Endothelial cell (in vitro differentiated cells): ENCODE results near the gene IGF2R. TPM values are rescaled to one million over a fixed set of nuclear protein-coding genes. Genes with fewer than 3 reads are reported as not detected.

Experiments used
- DNase-seq: peaks from one replicate; pipeline ENCODE4 v3.0.0; 2021; ENCODE audit warnings: low spot score
- H3K27ac Mint-ChIP-seq: one replicate; pipeline ENCODE4 v1.8.0; 2021; ENCODE audit warnings: mixed read lengths, inconsistent platforms; ENCODE audit not compliant: unreplicated experiment
- H3K27me3 Mint-ChIP-seq: one replicate; pipeline ENCODE4 v1.8.0; 2021; ENCODE audit warnings: mild to moderate bottlenecking, moderate library complexity, mixed read lengths, inconsistent platforms; ENCODE audit not compliant: unreplicated experiment
- H3K36me3 Mint-ChIP-seq: one replicate; pipeline ENCODE4 v1.8.0; 2021; ENCODE audit warnings: mild to moderate bottlenecking, low read depth, mixed read lengths, inconsistent platforms; ENCODE audit not compliant: unreplicated experiment
- H3K4me1 Mint-ChIP-seq: one replicate; pipeline ENCODE4 v1.8.0; 2021; ENCODE audit warnings: mild to moderate bottlenecking, mixed read lengths, inconsistent platforms; ENCODE audit not compliant: unreplicated experiment
- H3K4me3 Mint-ChIP-seq: one replicate; pipeline ENCODE4 v1.8.0; 2021; ENCODE audit warnings: mild to moderate bottlenecking, mixed read lengths, inconsistent platforms; ENCODE audit not compliant: unreplicated experiment
- H3K9me3 Mint-ChIP-seq: one replicate; pipeline ENCODE4 v1.8.0; 2021; ENCODE audit warnings: mixed read lengths, inconsistent platforms; ENCODE audit not compliant: unreplicated experiment
- total RNA-seq: library from RNA; stranded (reverse); fragmentation: NEBNext Ultra II Directional; extraction: Animal tissue kit (Norgen Biotek cat#: 25700); gene quantifications from one replicate; pipeline ENCODE4 v1.2.1, GENCODE V29; 2021; ENCODE audit not compliant: unreplicated experiment
- TF ChIP-seq, protein P1 (sequence below): fragments of 200-600 bp; sonication (generic); IDR thresholded peaks from one replicate; pipeline ENCODE4 v1.5.0; 2021; ENCODE audit warnings: antibody characterized with exemption; ENCODE audit not compliant: unreplicated experiment

IGF2R gene
- total RNA-seq, 1 donor from 2014 or later = 108 TPM

DNA sequence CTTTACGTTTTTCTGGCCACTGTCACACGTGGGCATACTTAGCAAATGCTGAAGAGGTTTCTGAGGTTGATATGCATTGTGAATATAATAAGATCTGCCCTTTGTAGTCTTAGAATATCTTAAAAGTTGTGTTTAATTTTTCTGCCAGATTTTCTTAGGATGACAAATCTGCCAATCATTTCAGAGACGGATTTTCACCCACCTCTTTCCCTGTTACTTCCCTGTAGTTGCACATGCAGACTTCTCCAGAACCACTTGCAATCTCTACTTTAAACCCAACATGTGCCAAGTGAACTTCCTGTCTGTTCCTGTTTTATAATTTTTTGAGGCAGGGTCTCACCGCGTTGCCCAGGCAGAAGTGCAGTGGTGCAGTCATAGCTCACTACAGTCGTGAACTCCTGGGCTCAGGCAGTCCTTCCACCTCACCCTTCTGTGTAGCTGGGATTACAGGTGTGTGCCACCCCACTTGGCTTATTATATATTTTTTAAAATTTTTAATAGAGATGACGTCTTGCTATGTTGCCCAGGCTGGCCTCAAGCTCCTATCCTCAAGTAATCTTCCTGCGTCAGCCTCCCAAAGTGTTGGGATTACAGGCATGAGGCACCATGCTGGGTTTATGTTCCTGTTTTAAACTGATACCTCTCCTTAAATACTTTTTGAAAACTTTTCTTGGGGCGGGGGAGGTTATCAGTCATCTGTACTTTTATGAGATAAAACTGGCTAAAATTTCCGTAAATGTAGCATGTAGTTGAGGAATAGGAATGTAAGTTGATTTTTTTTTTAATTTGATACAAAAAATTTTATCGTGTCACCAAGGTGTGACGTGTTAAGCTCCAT lies 2.7 kb downstream of the IGF2R start:
- peaks cover 40% of the 10 kb centered on the region for H3K4me1 Mint-ChIP-seq
- no peak for DNase-seq
- peaks cover 6% of the 10 kb centered on the region for H3K36me3 Mint-ChIP-seq
- TF ChIP-seq, protein P1, sequence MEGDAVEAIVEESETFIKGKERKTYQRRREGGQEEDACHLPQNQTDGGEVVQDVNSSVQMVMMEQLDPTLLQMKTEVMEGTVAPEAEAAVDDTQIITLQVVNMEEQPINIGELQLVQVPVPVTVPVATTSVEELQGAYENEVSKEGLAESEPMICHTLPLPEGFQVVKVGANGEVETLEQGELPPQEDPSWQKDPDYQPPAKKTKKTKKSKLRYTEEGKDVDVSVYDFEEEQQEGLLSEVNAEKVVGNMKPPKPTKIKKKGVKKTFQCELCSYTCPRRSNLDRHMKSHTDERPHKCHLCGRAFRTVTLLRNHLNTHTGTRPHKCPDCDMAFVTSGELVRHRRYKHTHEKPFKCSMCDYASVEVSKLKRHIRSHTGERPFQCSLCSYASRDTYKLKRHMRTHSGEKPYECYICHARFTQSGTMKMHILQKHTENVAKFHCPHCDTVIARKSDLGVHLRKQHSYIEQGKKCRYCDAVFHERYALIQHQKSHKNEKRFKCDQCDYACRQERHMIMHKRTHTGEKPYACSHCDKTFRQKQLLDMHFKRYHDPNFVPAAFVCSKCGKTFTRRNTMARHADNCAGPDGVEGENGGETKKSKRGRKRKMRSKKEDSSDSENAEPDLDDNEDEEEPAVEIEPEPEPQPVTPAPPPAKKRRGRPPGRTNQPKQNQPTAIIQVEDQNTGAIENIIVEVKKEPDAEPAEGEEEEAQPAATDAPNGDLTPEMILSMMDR = no peak
- no peak overlapping the region for H3K27ac Mint-ChIP-seq
- no peaks in the 10 kb centered on the region for H3K9me3 Mint-ChIP-seq
- peak overlapping the region; percentile 60 for H3K4me3 Mint-ChIP-seq
- peaks cover 14% of the 10 kb centered on the region for H3K27me3 Mint-ChIP-seq

DNA sequence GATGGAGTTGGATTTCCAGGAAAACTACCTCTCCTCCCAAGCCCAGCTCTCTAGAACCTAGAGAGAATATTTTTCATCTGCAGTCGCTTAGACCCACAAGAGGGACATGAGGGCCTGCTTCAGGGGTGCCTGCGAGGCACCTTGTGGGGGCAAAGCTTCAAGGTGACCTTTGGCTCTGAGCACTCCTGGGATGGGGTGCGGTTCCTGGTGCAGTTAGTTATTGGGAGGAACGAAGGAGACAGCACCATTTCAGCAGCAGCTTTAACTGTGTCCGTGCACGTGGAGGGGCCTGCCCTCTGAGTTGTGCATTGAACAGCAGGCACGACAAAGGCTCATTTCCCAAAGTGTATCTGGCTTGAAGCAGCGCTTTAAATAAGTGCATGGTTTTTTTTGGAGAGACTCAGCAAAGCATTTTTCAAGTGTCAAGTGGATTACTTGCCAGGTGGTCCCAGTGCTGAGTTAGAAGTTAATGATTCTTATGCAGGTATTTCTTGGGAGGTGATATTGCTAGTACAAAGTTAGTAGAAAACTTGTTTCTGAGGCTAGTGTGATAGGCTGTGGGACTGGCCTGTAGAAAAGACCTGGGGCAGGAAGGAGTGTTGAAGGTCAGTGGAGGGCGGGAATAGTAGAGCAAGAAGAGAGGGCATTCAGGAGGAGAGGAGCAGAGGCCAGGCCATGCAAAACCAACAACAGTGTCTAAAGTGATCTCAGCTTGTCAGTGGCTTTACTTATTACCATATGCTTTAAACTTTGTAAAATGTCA lies 3.8 kb downstream of the IGF2R start:
- peaks cover 6% of the 10 kb centered on the region for H3K36me3 Mint-ChIP-seq
- H3K27me3 Mint-ChIP-seq = peaks cover 13% of the 10 kb centered on the region
- no peak for DNase-seq
- no peak overlapping the region for H3K27ac Mint-ChIP-seq
- H3K4me3 Mint-ChIP-seq = no peak overlapping the region
- H3K9me3 Mint-ChIP-seq = no peaks in the 10 kb centered on the region
- H3K4me1 Mint-ChIP-seq = peaks cover 49% of the 10 kb centered on the region
- TF ChIP-seq, protein P1 = no peak

DNA sequence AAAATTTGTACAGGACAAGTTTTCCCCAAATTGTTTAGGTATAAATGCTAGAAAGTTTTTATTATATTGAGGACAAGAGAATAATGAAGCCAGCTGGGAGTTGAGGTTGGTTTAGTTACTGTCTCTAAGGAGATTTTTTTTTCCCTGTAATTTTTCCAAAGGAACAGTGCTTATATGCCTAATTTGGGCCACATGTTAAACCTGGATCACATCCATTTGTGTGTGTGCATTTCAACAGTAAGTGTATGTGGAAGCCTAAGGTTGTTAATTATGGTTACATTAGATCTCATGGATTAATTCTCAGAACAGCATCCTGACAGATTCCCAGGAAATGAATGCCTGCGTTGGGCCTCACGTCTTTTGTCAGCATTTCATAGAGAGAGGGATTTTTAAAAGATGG lies 4.5 kb downstream of the IGF2R start:
- no peak for DNase-seq
- Mint-ChIP-seq H3K4me1 (peaks cover 55% of the 10 kb centered on the region), H3K4me3 (no peak overlapping the region), H3K36me3 (peaks cover 5% of the 10 kb centered on the region), H3K9me3 (no peaks in the 10 kb centered on the region), H3K27ac (no peak overlapping the region), H3K27me3 (peaks cover 10% of the 10 kb centered on the region)
- TF ChIP-seq, protein P1 = no peak

DNA sequence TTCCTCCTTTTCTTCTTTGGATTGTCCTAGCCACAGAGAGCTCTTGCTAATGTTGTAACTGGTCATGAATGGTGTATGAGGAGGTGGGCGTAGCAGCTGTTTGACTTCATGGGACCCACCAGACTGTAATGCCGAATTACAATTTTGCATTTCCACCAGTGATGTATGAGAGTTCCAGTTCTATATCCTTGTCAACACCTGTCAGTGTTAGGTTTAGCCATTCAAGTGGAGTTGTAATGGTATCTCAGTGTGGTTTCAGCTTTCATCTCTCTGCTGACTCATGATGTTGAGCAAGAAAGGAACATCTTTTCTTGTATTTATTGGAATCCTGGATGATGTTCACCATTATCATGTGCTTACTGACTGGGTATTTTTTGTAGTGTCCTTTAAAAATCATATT lies 5.1 kb downstream of the IGF2R start:
- Mint-ChIP-seq H3K4me3 (no peak overlapping the region), H3K4me1 (peaks cover 59% of the 10 kb centered on the region), H3K27ac (no peak overlapping the region), H3K27me3 (peaks cover 11% of the 10 kb centered on the region), H3K9me3 (no peaks in the 10 kb centered on the region), H3K36me3 (peaks cover 3% of the 10 kb centered on the region)
- TF ChIP-seq, protein P1 = no peak
- no peak for DNase-seq

DNA sequence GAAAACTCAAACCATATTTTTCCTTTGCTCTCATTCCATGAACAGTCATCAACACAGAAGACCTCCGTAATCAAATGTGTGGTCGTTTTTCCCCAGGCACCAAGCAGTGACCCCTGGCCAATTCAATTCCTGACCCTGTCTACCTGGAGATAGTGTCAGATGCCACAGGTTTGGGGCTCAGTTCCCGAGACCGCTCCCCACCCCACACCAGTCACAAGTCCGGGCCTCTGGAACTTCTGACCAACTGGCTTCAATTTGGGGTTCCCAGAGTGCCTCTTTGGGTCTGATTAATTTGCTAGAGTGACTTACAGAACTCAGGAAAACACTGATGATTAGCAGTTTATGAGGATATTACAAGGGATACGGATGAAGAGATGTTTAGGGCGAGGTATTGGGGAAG lies 6.0 kb downstream of the IGF2R start:
- H3K36me3 Mint-ChIP-seq = peaks cover 2% of the 10 kb centered on the region
- DNase-seq = no peak
- H3K27ac Mint-ChIP-seq = no peak overlapping the region
- TF ChIP-seq, protein P1 = no peak
- no peak overlapping the region for H3K4me3 Mint-ChIP-seq
- no peaks in the 10 kb centered on the region for H3K9me3 Mint-ChIP-seq
- H3K4me1 Mint-ChIP-seq = peaks cover 65% of the 10 kb centered on the region
- peaks cover 9% of the 10 kb centered on the region for H3K27me3 Mint-ChIP-seq
